GM18951 (cell line): ENCODE measurements around the gene FFAR2.

Source experiments
- POLR2A ChIP-seq: IDR thresholded peaks from 4 replicates; pipeline ENCODE4 v1.6.1; 2011; ENCODE audit warnings: mild to moderate bottlenecking; ENCODE audit not compliant: insufficient read length, insufficient read depth; ENCODE audit errors: extremely low read depth
- in situ Hi-C: fragments of 300-500 bp; cut with MboI; formaldehyde crosslinking; loops from one replicate; pipeline ENCODE4 v1.12.0; 2022; ENCODE audit warnings: low sequenced_read_pairs, mixed read lengths, inconsistent platforms; ENCODE audit not compliant: unreplicated experiment

FFAR2 gene

DNA sequence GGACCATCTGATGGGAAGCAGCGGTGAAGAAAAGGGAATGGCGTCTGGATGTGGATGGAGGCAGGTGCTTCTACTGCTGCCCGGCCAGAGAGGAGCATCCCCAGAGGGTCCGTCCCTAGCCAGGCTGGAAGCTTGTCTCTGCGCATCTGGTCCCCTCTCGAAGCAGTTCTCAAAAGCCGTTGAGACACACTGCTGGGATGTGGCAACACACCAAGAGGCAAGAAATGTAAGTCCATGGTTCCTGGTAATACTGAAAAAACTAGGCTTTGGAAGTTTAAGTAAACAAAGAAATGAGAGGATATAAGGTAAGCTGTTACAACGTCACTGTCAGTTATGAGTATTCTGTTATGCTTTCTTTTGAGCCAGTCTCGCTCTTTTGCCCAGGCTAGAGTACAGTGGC lies 15.1 kb upstream of the FFAR2 start:
- in situ Hi-C loops, result no loop called here
- TF ChIP-seq POLR2A, result no peak

DNA sequence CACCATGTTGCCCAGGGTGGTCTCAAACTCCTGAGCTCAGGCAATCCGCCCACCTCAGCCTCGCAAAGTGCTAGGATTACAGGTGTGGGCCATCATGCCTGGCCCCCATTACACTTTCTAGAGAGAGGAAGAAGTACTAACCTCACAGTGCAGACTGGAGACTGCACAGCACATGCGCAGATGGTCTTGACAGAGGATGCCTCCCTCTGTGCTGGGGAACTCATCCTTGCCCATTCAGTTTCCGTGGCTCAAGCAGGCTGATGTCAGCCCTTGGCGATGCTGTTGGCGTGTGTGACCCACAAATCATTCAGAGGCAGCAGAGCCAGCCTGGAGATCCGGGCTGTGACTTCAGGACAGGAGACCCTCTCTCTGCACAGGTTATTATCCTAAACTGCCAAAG lies 14.6 kb upstream of the FFAR2 start:
- no peak for TF ChIP-seq POLR2A
- in situ Hi-C loops, result no loop called here

DNA sequence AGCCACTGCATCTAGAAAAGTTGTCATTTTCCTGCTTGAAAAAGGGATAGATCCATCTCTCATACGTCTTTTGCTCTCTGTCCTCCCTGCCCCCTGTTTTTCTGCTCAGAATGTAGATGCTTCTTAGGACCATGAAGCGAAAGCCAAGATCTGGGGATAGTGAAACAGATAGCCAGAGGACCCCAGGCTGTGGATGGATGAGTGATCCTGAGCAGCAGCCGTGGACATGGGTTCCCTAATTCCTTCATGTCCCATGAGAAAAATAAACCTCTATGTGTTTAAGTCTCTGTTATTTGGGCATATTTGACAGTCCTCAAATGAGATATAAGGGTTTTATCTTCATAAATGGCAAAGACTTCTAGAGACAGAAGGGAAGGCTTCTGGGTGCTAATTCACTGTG lies 12.2 kb upstream of the FFAR2 start:
- no peak for TF ChIP-seq POLR2A
- in situ Hi-C loops, result no loop called here

DNA sequence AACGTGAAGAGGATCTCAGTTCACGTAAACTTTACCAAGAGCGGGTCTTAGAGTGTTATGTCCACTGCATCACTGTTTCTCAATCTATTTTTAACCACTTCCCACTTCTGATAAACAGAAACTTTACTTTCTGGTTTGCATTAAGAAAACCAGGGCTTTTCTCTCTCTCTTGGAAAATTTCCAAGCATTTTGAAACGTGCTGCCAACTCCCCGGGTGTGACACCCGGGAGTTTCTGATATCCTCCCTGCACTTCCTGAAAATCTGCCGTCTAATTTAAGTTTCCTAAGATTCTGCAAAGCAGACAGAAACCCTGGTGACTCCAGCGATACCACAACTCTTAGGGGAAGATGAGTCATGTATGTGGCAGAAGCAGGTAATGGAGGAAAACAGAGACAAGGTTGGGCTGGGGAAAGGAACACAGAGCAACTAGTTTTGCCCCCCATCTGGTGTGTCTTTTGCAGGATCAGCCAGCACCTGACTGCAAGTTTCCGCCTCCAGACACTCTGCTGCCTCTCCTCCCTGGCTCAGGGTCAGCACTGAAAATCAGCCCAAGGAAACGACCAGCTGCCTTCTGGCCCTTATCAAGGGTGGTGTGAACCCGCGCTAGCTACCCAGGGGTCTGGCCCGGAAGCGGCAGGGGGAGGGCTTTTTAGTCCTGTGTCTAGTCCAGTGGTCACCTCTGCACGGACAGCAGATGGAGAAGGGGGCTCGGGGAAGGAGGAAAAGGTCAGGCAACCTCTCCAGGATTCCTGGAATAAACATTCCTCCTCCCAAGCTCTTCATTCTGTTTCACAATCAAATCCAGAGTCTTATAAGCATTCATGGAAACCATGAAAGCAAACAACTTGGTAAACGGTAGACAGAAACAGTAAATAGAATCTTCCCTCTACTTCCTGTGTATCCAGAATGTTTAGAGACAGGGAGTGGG lies 11.3 kb upstream of the FFAR2 start:
- no peak for TF ChIP-seq POLR2A
- in situ Hi-C loops, result no loop called here

DNA sequence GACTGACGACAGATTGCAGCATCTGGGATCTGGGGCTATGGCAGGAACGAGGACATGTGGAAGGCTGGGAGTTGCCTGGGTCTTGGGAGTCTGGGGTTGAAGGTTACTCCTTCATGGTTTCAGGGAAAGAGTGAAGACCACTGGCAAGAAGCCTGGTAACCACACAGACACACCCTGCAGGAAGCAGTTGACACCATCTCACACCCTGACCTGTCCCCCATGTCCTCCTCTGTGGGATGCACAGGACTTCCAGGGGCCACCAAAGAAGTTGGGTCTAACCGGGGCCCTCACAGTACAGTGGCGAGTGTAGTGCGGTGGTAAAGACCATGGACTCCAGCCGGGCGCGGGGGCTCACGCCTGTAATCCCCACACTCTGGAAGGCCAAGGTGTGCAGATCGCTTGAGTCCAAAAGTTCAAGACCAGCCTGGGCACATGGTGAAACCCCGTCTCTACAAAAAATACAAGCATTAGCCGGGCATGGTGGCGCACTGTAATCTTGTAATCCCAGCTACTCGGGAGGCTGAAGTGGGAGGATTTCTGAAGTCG lies 10.6 kb upstream of the FFAR2 start:
- TF ChIP-seq POLR2A, result no peak
- in situ Hi-C loops, result no loop called here

DNA sequence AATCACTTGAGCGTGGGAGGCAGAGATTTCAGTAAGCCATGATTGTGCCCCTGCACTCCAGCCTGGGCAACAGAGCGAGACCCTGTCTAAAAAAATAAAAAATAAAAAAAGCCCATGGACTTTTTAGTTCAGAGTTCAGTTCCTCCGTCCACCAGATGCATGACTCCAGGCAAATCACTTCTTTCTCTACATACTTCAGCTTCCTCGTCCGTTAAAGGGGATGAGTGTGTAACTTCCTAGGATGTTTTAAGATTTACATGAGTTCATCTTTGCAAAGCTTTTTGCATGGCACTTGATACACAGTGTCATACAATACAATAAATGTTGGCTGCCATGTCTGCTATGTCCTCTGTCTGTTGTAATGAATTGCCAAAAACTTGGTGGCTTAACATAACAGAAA lies 10.0 kb upstream of the FFAR2 start:
- in situ Hi-C loops, result no loop called here
- TF ChIP-seq POLR2A, result no peak

DNA sequence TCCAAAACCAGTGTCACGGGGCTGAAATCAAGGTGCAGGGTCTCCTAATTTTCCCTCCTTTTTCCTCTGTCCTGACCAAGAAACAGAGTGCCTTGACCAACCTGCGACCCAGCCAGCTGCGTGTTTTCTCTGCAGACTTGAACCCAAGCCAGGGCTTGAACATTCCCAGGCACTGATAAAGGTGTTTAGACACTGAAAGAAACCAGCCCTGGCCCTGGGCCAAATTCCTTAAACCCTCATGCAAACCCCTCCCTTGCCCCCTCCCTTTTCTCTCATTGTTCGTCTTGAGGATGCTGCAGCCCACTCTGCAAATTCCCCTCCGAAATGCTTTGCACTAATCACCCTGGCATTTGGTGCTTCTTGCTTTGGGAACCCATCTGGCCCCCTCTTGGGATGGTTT lies 9.5 kb upstream of the FFAR2 start:
- no peak for TF ChIP-seq POLR2A
- in situ Hi-C loops, result no loop called here

DNA sequence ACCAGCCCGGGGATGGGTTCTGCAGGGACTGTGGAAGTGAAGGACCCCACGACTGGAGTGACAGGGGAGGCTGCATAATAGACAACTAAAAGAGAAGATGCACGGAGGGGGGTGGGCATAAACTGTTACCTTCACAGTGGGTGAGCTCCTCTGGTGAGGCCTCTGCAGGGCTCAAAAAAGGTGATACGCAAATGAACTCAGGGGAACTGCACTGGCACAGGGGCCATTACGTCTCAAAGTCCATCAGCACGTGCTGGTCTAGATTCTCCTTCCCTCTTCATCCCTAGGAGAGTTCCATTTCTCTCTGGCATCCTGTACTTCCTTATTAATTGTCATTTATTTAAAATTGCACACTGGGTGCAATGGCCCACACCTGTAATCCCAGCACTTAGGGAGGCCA lies 8.1 kb upstream of the FFAR2 start:
- TF ChIP-seq POLR2A, result no peak
- in situ Hi-C loops, result no loop called here

DNA sequence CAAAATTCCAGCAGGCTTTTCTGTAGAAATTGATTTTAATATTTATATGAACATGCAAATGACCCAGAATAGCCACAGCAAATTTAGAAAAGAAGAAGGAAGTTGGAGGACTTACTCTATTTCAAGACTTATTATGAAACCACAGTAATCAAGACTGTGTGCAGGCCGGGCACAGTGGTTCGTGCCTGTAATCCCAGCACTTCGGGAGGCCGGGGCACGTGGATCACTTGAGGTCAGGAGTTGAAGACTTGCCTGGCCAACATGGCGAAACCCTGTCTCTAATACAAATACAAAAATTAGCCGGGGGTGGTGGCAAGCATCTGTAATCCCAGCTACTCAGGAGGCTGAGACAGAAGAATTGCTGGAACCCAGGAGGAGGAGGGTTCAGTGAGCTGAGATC lies 6.0 kb upstream of the FFAR2 start:
- TF ChIP-seq POLR2A, result no peak
- in situ Hi-C loops, result no loop called here

DNA sequence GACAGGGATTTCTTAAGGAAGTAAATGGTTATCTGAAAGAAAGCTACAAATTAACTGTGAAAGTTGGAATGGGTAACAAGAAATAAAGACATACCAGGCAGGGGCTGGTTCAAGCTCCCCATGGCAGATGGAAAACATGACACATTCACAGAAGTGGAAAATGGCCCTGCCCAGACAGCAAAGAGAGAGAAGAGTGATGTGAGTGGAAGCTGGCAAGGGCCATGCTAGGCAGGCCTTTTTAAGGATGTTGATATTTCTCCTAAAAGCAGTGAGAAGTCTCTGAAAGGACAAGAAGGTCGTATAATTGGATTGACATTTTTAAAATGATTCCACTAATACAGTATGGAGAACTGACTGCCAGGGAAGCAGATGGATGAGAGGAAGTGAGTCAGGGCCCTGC lies 3.3 kb upstream of the FFAR2 start:
- in situ Hi-C loops, result no loop called here
- no peak for TF ChIP-seq POLR2A

DNA sequence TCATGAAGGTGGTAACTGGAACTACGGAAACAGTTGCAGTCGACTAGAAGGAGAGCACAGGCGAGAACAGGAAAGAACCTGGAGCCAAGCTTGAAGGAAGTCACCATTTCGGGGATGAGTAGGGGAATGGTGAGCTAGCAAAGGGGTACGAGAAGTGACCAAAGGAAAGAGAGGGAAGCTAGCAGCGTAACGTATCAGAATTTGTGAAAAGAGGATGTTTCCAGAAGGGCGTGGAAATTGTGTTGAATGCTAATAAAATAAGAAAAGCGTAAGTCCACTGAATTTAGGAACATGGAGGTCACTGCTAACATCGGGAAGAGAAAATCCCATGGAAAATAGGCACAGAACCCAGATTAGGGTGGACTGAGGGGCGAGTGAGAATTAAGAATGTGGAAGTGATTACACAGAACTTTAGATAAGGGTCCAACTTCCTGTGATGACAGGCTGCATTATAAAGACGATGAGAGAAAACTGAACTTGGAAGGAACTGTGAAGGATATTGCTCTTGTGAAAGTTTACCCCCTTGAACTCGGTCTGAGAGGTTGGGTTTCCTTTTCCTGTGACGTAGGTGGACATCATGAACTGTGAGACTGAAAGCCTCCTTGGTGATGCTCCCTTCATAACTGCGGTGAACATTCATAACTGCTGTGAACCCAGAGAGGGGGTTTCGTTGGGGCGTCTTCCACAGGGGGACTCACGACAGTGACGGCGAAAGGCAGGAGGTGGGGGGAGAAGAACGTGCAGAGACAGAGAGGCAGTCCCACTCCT lies 2.0 kb upstream of the FFAR2 start:
- no peak for TF ChIP-seq POLR2A
- in situ Hi-C loops, result no loop called here

DNA sequence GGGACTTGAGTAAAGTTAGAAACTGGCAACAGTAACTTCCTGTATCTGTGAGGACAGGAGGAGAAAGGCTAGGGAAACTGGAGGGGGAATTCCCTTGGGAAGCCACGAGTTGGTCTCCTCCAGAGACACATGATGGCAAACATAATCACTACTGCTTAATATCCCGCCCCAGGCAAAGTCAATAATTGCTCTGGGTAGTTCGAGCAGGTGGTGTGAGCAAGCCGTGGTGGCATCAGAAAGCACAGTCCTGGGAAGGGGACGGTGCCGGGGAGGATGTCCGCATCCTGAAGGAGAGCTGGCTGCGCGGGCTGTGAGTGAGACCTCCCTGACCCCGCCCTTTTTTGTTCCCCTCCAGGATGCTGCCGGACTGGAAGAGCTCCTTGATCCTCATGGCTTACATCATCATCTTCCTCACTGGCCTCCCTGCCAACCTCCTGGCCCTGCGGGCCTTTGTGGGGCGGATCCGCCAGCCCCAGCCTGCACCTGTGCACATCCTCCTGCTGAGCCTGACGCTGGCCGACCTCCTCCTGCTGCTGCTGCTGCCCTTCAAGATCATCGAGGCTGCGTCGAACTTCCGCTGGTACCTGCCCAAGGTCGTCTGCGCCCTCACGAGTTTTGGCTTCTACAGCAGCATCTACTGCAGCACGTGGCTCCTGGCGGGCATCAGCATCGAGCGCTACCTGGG lies 1.4 kb downstream of the FFAR2 start:
- no peak for TF ChIP-seq POLR2A
- in situ Hi-C loops, result no loop called here
